ENCODE data around the gene SAMHD1. TPM values are rescaled to one million over a fixed set of nuclear protein-coding genes. Genes with fewer than 3 reads are reported as not detected.
"Not testable (repeated sequence)": the region's sequence is repeated elsewhere in the genome, so short reads cannot be mapped to it uniquely, and the experiment has no call there.

The SAMHD1 gene
- total and polyA plus RNA-seq, 4 experiments from 2014 or later, result 216 to 332 (median 257) TPM

DNA sequence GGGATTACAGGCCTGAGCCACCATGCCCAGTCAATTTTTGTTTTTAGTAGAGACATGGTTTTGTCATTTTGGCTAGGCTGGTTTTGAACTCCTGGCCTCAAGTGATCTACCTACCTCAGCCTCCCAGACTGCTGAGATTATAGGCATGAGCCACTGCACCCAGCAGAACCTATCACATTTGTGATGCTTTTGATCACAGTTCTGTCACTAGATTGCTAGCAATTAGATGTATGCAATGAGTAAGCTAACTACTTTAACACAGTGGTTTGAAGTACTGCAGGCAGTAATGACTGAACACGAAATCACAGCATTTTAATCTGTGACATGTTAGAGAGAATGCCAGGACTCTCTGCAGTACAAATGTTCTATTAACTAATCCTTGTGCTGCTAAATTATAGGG, 19.6 kb upstream of the SAMHD1 start:
- Histone ChIP-seq H3K4me1 (ENCODE audit: insufficient read depth, low read length) (peaks cover 83% of the 10 kb centered on the region), H3K9me3 (ENCODE audit: control insufficient read depth in 1 of 2, low read length in 2 of 2) (no peaks in the 10 kb centered on the region), H3K27ac (ENCODE audit: low read depth, low read length) (peak overlapping the region; percentile 26), H3K4me3 (ENCODE audit: low read length in 2 of 2) (no peak overlapping the region), H3K27me3 (ENCODE audit: insufficient read depth, low read length) (no peaks in the 10 kb centered on the region), H3K36me3 (ENCODE audit: insufficient read depth, low read length) (no peaks in the 10 kb centered on the region)
- Mint-ChIP-seq H3K4me3 (peak overlapping the region in 6 of 8 donors; percentile 43 to 84 (median 60)), H3K36me3 (peaks cover 5 to 6% of the 10 kb centered on the region in 2 donors), H3K27me3 (no peaks in the 10 kb centered on the region), H3K4me1 (peaks cover 47 to 85% (median 68%) of the 10 kb centered on the region in 4 donors), H3K9me3 (no peaks in the 10 kb centered on the region), H3K27ac (peak overlapping the region; percentile 77 to 98 (median 94))
- DNase-seq, result no peak
- CTCF ChIA-PET (ENCODE audit: partially characterized antibody), result interaction anchor here (1.7 to 3.1 kb wide), 2 partner anchors 16 to 38 kb away, joined by 10 to 13 read pairs; no protein-coding TSS in a partner anchor
- intact Hi-C loops (cut with micrococcal nuclease), result no loop called here
- POLR2A ChIA-PET (ENCODE audit: partially characterized antibody), result no interaction called here

DNA sequence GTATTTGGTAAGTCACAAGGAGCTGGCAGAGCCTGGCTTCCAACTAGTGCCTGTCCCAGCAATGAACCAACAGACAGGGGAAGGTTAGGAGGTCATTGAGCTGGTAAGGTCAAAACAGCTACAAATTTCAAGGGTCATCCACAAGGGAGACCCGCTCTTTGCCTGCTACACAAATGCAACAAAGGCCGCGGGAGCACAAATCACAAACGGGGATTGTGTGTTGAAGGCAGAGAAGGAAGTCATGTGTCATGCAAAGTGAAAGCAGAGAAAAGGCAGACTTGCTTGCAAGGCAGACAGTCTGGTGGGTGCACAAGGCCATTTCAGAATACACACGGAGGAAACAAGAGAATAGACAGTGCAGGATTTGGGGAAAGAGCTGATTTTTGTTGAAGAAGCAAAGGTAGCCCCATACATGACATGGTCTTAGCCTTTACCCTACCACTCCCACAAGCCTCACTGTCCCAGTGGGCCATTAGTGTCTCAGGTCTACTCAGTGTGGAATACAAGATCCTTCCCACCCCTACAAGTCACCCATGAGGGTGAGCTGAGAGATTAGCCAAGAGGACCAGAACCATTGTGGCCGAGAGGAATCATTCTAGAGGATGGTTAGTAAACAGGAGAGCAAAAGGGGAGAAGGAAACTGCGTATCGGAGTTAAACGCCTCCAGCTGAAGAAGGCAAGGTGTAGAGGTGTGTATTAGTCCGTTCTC, 18.1 kb upstream of the SAMHD1 start:
- no peaks in the 10 kb centered on the region for H3K27me3 Mint-ChIP-seq
- Histone ChIP-seq H3K9me3 (ENCODE audit: control insufficient read depth in 1 of 2, low read length in 2 of 2) (no peaks in the 10 kb centered on the region), H3K4me1 (ENCODE audit: insufficient read depth, low read length) (peaks cover 77% of the 10 kb centered on the region), H3K27me3 (ENCODE audit: insufficient read depth, low read length) (no peaks in the 10 kb centered on the region), H3K36me3 (ENCODE audit: insufficient read depth, low read length) (no peaks in the 10 kb centered on the region), H3K27ac (ENCODE audit: low read depth, low read length) (peak overlapping the region; percentile 36), H3K4me3 (ENCODE audit: low read length in 2 of 2) (peak overlapping the region in 1 of 2 donors; percentile 51)
- no peaks in the 10 kb centered on the region for H3K9me3 Mint-ChIP-seq
- intact Hi-C loops (cut with micrococcal nuclease), result no loop called here
- peaks cover 45 to 74% (median 64%) of the 10 kb centered on the region in 4 donors for H3K4me1 Mint-ChIP-seq
- peak in 4 of 5 donors; percentile 39 to 48 (median 45) for DNase-seq
- ChIA-PET CTCF (ENCODE audit: partially characterized antibody) (interaction anchor here (0.5 to 3.1 kb wide), 7 partner anchors 11 to 112 kb away, joined by 3 to 13 read pairs (median 6); no protein-coding TSS in a partner anchor), POLR2A (ENCODE audit: partially characterized antibody) (interaction anchor here (0.6 to 2.0 kb wide), 14 partner anchors 11 to 126 kb away, joined by 3 to 17 read pairs (median 4); partner anchors contain the start of gene RBL1)
- peaks cover 3 to 6% of the 10 kb centered on the region in 2 donors for H3K36me3 Mint-ChIP-seq
- H3K4me3 Mint-ChIP-seq, result peak overlapping the region; percentile 4 to 91 (median 80)
- peak overlapping the region; percentile 77 to 98 (median 95) for H3K27ac Mint-ChIP-seq

DNA sequence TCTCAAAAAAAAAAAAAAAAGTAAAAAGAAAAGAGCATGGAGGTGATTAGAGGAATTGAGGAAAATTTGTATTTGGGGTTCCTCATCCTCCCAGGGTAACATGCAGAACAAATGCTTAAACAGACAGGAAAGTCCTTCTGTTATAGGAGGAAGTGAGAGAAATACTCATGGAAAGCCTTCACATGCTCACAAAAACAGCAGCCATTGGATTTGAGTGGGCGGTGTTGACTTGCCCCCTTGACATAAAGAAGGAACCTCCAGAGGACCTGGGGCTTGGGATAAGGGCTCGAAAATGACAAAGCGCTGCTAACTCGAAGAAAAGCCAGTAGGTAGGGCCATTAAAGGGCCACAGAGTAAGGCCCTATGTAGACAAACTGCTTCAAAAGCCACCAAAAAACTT, 17.5 kb upstream of the SAMHD1 start:
- Mint-ChIP-seq H3K27ac (peak overlapping the region; percentile 77 to 98 (median 95)), H3K4me1 (peaks cover 45 to 70% (median 62%) of the 10 kb centered on the region in 4 donors), H3K4me3 (peak overlapping the region in 7 of 8 donors; percentile 59 to 91 (median 80)), H3K36me3 (peaks cover 3 to 6% of the 10 kb centered on the region in 2 donors), H3K9me3 (no peaks in the 10 kb centered on the region), H3K27me3 (no peaks in the 10 kb centered on the region)
- no peak for DNase-seq
- Histone ChIP-seq H3K4me1 (ENCODE audit: insufficient read depth, low read length) (peaks cover 71% of the 10 kb centered on the region), H3K27ac (ENCODE audit: low read depth, low read length) (peak overlapping the region; percentile 36), H3K4me3 (ENCODE audit: low read length in 2 of 2) (peak overlapping the region in 1 of 2 donors; percentile 51), H3K9me3 (ENCODE audit: control insufficient read depth in 1 of 2, low read length in 2 of 2) (no peaks in the 10 kb centered on the region), H3K27me3 (ENCODE audit: insufficient read depth, low read length) (no peaks in the 10 kb centered on the region), H3K36me3 (ENCODE audit: insufficient read depth, low read length) (no peaks in the 10 kb centered on the region)
- intact Hi-C loops (cut with micrococcal nuclease), result no loop called here
- ChIA-PET POLR2A (ENCODE audit: partially characterized antibody) (interaction anchor here (0.9 to 2.0 kb wide), 13 partner anchors 10 to 126 kb away, joined by 3 to 17 read pairs (median 5); partner anchors contain the start of gene RBL1), CTCF (ENCODE audit: partially characterized antibody) (interaction anchor here (0.5 to 3.1 kb wide), 6 partner anchors 12 to 112 kb away, joined by 3 to 13 read pairs (median 6); no protein-coding TSS in a partner anchor)

DNA sequence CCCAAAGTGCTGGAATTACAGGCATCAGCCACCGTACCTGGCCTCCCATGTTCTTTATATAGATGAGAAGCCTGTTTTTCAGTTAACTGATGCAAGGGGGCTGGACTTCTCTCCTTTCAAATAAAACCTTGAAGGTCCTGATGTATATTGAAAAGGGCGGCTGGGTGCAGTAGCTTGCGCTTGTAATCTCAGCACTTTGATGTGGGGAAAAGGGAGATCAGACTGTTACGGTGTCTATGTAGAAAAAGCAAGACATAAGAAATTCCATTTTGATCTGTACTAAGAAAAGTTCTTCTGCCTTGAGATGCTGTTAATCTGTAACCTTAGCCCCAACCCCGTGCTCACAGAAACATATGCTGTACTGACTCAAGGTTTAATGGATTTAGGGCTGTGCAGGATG, 16.1 kb upstream of the SAMHD1 start:
- POLR2A ChIA-PET (ENCODE audit: partially characterized antibody), result interaction anchor here (0.8 to 1.4 kb wide), 3 partner anchors 26 to 48 kb away, joined by 3 to 6 read pairs (median 4); no protein-coding TSS in a partner anchor
- peaks cover 60% of the 10 kb centered on the region for H3K4me1 ChIP-seq (ENCODE audit: insufficient read depth, low read length)
- CTCF ChIA-PET (ENCODE audit: partially characterized antibody), result interaction anchor here (1.1 to 1.5 kb wide), 2 partner anchors 32 to 40 kb away, joined by 3 to 7 read pairs; no protein-coding TSS in a partner anchor
- H3K27ac ChIP-seq (ENCODE audit: low read depth, low read length), result no peak overlapping the region
- Mint-ChIP-seq H3K4me3 (peak overlapping the region in 6 of 8 donors; percentile 29 to 75 (median 54)), H3K36me3 (peaks cover 5 to 9% of the 10 kb centered on the region in 2 donors), H3K27ac (peak overlapping the region; percentile 73 to 95 (median 91)), H3K27me3 (no peaks in the 10 kb centered on the region), H3K4me1 (peaks cover 44 to 63% (median 57%) of the 10 kb centered on the region in 4 donors), H3K9me3 (peaks cover 0 to 5% (median 3%) of the 10 kb centered on the region in 8 donors)
- H3K4me3 ChIP-seq (ENCODE audit: low read length in 2 of 2), result no peak overlapping the region
- peaks cover 0 to 2% of the 10 kb centered on the region in 2 donors for H3K9me3 ChIP-seq (ENCODE audit: control insufficient read depth in 1 of 2, low read length in 2 of 2)
- DNase-seq, result peak in 4 of 5 donors; percentile 27 to 41 (median 38)
- no peaks in the 10 kb centered on the region for H3K36me3 ChIP-seq (ENCODE audit: insufficient read depth, low read length)
- no peaks in the 10 kb centered on the region for H3K27me3 ChIP-seq (ENCODE audit: insufficient read depth, low read length)
- intact Hi-C loops (cut with micrococcal nuclease), result no loop called here

DNA sequence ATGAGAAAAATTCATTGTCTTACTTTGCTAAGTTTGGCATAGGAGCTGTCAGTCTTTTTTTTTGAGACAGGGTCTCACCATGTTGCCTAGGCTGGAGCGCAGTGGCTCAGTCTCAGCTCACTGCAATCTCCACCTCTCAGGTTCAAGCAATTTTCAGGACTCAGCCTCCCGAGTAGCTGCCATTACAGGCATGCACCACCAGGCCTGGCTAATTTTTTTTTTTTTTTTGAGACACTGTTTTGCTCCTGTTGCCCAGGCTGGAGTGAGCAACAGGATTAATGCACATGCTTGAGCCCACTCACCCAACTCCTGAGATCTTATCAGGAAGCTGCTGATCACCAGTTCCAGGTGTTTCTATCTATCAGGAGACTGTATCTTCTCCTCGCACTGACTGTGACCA, 15.5 kb upstream of the SAMHD1 start:
- Mint-ChIP-seq H3K4me3 (peak overlapping the region in 3 of 8 donors; percentile 2 to 67 (median 34)), H3K27ac (peak overlapping the region in 4 of 7 donors; percentile 73 to 95 (median 93)), H3K4me1 (peaks cover 45 to 59% (median 54%) of the 10 kb centered on the region in 4 donors), H3K36me3 (peaks cover 5 to 11% of the 10 kb centered on the region in 2 donors)
- H3K4me3 ChIP-seq (ENCODE audit: low read length in 2 of 2); H3K9me3 Mint-ChIP-seq; DNase-seq; H3K9me3 ChIP-seq (ENCODE audit: control insufficient read depth in 1 of 2, low read length in 2 of 2); H3K36me3 ChIP-seq (ENCODE audit: insufficient read depth, low read length); intact Hi-C loops (cut with micrococcal nuclease); H3K27ac ChIP-seq (ENCODE audit: low read depth, low read length); H3K27me3 ChIP-seq (ENCODE audit: insufficient read depth, low read length); H3K27me3 Mint-ChIP-seq: not testable (repeated sequence)
- CTCF ChIA-PET (ENCODE audit: partially characterized antibody), result interaction anchor here (1.1 to 2.0 kb wide), 3 partner anchors 8 to 41 kb away, joined by 3 to 7 read pairs (median 5); no protein-coding TSS in a partner anchor
- peaks cover 54% of the 10 kb centered on the region for H3K4me1 ChIP-seq (ENCODE audit: insufficient read depth, low read length)
- POLR2A ChIA-PET (ENCODE audit: partially characterized antibody), result interaction anchor here (0.6 to 1.4 kb wide), 4 partner anchors 25 to 263 kb away, joined by 3 to 6 read pairs (median 4); no protein-coding TSS in a partner anchor

DNA sequence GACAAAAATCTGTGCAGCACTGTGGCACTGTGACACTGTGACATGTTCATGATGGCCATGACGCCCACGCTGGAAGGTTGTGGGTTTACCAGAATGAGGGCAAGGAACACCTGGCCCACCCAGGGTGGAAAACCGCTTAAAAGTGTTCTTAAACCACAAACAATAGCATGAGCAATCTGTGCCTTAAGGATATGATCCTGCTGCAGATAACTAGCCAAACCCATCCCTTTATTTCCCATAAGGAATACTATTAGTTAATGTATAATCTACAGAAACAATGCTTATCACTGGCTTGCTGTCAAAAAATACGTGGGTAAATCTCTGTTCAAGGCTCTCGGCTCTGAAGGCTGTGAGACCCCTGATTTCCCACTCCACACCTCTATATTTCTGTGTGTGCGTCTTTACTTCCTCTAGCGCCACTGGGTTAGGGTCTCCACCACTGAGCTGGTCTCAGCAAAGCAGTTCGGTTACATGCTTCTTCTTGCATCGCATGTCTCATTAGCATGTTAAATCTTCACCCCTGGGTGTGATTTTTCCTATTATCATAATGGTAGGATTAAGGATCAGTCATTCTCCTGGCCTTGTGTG, 10.9 kb upstream of the SAMHD1 start:
- CTCF ChIA-PET (ENCODE audit: partially characterized antibody), result not testable (repeated sequence)

More for the DNA sequence above, 10.9 kb upstream of the SAMHD1 start:
- H3K36me3 ChIP-seq (ENCODE audit: insufficient read depth, low read length); H3K4me1 ChIP-seq (ENCODE audit: insufficient read depth, low read length); H3K27ac ChIP-seq (ENCODE audit: low read depth, low read length); H3K4me3 Mint-ChIP-seq; H3K36me3 Mint-ChIP-seq; H3K4me3 ChIP-seq (ENCODE audit: low read length in 2 of 2); POLR2A ChIA-PET (ENCODE audit: partially characterized antibody); H3K27me3 ChIP-seq (ENCODE audit: insufficient read depth, low read length); H3K9me3 ChIP-seq (ENCODE audit: control insufficient read depth in 1 of 2, low read length in 2 of 2); H3K27me3 Mint-ChIP-seq; DNase-seq; intact Hi-C loops (cut with micrococcal nuclease): not testable (repeated sequence)
- Mint-ChIP-seq H3K9me3 (peaks cover 0 to 14% (median 8%) of the 10 kb centered on the region in 8 donors), H3K27ac (peak overlapping the region in 1 of 7 donors; percentile 50), H3K4me1 (peaks cover 8 to 31% (median 17%) of the 10 kb centered on the region in 4 donors)
